OCI-LY3 (cell line): ENCODE results near the gene LRPAP1.
A peak's percentile ranks its signal among the peaks of the same experiment; 100 is the strongest.

Experiments used
- H2AFZ ChIP-seq: fragments of 200-600, 300-600 bp; shearing (Covaris generic); 2 replicates; pipeline ENCODE4 v1.6.0; 2014; ENCODE audit warnings: antibody characterized with exemption, low read depth, low read length
- H3K27ac ChIP-seq: fragments of 200-600, 300-600 bp; sonication (generic); 2 replicates; pipeline ENCODE4 v1.5.1; 2014; ENCODE audit warnings: mild to moderate bottlenecking, low read length, moderate library complexity, mixed read lengths
- H3K27me3 ChIP-seq: fragments of 200-600, 300-600 bp; sonication (generic); 2 replicates; pipeline ENCODE4 v1.6.1; 2014; ENCODE audit warnings: low read depth, low read length, mixed read lengths
- H3K36me3 ChIP-seq: fragments of 200-600, 300-600 bp; sonication (generic); replicated peaks from 2 replicates; pipeline ENCODE3; 2014; ENCODE audit warnings: low read depth, low read length, mixed read lengths
- H3K4me1 ChIP-seq: fragments of 300-600, 200-600 bp; sonication (generic); 2 replicates; pipeline ENCODE4 v1.6.1; 2014; ENCODE audit warnings: low read length, mixed read lengths
- H3K4me2 ChIP-seq: fragments of 200-600, 300-600 bp; sonication (generic); 2 replicates; pipeline ENCODE4 v1.6.1; 2014; ENCODE audit warnings: low read length, mixed read lengths
- H3K4me3 ChIP-seq: fragments of 300-600, 200-600 bp; sonication (generic); 2 replicates; pipeline ENCODE4 v1.5.1; 2014; ENCODE audit warnings: antibody characterized with exemption, mild to moderate bottlenecking, low read length, moderate library complexity
- H3K79me2 ChIP-seq: fragments of 300-600, 200-600 bp; shearing (Covaris generic); 2 replicates; pipeline ENCODE4 v1.6.1; 2014; ENCODE audit warnings: mild to moderate bottlenecking, low read length, mixed read lengths
- H3K9ac ChIP-seq: fragments of 300-600, 200-600 bp; shearing (Covaris generic); 2 replicates; pipeline ENCODE4 v1.6.0; 2014; ENCODE audit warnings: mild to moderate bottlenecking, low read length, moderate library complexity
- H3K9me3 ChIP-seq: fragments of 200-600, 300-600 bp; shearing (Covaris generic); 2 replicates; pipeline ENCODE4 v1.6.1; 2014; ENCODE audit warnings: low read length, mixed read lengths; ENCODE audit not compliant: insufficient read depth
- H4K20me1 ChIP-seq: fragments of 200-600, 300-600 bp; sonication (generic); 2 replicates; pipeline ENCODE4 v1.6.1; 2016; ENCODE audit warnings: low read length, mixed read lengths; ENCODE audit not compliant: insufficient read depth
- EZH2phosphoT487 ChIP-seq: fragments of 200-600 bp; shearing (Covaris generic); IDR thresholded peaks from 2 replicates; pipeline ENCODE4 v1.6.1; 2018; ENCODE audit warnings: antibody characterized with exemption, mixed run types, low read depth
- TF ChIP-seq, protein P1 (sequence below): fragments of 200-600, 300-600 bp; sonication (generic); IDR thresholded peaks from 2 replicates; pipeline ENCODE4 v1.5.1; 2014; ENCODE audit warnings: antibody characterized with exemption, low read length, low read depth

LRPAP1 gene

DNA sequence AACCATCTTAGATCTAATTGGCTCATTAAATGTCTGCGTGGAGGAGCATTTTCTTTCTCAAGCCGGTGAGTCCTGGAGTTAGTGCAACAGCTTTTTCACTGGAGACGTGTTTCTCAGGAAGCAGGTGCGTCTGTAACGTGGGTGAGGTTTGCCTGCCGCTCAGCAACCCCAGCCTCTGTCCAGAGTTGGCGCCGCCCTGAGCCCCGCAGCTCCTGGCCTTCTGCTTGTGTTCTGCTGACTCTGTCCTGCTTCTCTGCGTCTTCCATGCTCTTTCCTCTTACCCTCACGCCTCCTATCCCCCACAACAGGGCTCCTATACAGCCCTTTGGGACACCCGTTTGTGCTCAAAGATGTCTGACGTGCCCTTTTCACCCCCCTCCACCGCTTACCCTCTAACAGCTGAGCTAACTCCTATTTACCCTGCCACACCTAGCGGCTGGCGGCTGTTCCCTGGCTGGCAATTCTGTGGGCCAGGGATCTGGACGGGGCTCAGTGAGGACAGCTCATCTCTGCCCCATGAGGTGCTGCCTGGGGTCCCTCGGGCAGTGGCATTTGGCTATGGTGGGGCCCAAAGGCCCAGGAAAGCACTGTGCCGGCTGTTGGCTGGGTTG is 50.3 kb downstream of the LRPAP1 start:
- H3K4me2 ChIP-seq: no peak overlapping the region
- H3K27me3 ChIP-seq: peaks cover 54% of the 10 kb centered on the region
- H3K9ac ChIP-seq: no peak overlapping the region
- H3K36me3 ChIP-seq: no peaks in the 10 kb centered on the region
- peaks cover 11% of the 10 kb centered on the region; the same call in 1 of the 2 replicates for H3K4me1 ChIP-seq
- no peak overlapping the region for H3K4me3 ChIP-seq
- TF ChIP-seq EZH2phosphoT487: no peak
- TF ChIP-seq, protein P1, sequence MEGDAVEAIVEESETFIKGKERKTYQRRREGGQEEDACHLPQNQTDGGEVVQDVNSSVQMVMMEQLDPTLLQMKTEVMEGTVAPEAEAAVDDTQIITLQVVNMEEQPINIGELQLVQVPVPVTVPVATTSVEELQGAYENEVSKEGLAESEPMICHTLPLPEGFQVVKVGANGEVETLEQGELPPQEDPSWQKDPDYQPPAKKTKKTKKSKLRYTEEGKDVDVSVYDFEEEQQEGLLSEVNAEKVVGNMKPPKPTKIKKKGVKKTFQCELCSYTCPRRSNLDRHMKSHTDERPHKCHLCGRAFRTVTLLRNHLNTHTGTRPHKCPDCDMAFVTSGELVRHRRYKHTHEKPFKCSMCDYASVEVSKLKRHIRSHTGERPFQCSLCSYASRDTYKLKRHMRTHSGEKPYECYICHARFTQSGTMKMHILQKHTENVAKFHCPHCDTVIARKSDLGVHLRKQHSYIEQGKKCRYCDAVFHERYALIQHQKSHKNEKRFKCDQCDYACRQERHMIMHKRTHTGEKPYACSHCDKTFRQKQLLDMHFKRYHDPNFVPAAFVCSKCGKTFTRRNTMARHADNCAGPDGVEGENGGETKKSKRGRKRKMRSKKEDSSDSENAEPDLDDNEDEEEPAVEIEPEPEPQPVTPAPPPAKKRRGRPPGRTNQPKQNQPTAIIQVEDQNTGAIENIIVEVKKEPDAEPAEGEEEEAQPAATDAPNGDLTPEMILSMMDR: no peak
- H2AFZ ChIP-seq: no peak overlapping the region
- no peaks in the 10 kb centered on the region for H4K20me1 ChIP-seq
- H3K27ac ChIP-seq: no peak overlapping the region
- no peaks in the 10 kb centered on the region for H3K9me3 ChIP-seq
- H3K79me2 ChIP-seq: no peaks in the 10 kb centered on the region

DNA sequence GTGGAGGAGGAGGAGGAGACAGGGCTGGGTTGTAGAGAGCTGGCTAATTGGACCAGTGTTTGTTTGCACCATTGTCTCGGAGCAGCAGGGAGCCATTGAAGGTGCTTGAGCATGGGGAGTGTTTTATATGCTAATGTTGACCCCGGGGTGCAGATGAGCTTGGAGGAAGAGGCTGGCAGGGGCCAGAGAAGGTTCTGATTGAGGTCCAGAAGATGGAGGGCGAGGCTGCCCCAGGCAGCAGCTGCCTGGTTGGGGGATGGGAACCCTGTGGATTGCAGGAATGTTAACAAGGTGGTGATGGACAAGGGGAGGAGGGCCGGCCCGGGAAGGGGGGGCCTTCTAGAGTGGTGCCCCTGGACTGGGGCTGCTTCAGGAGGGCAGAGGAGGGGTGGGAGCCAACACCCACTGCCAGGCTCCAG is 51.1 kb downstream of the LRPAP1 start:
- Histone ChIP-seq H3K36me3 (no peaks in the 10 kb centered on the region), H3K27me3 (peaks cover 47% of the 10 kb centered on the region), H2AFZ (no peak overlapping the region), H3K79me2 (no peaks in the 10 kb centered on the region), H3K27ac (no peak overlapping the region), H4K20me1 (no peaks in the 10 kb centered on the region), H3K4me2 (no peak overlapping the region), H3K4me1 (peaks cover 11% of the 10 kb centered on the region; the same call in 1 of the 2 replicates), H3K9ac (no peak overlapping the region), H3K9me3 (no peaks in the 10 kb centered on the region), H3K4me3 (no peak overlapping the region)
- TF ChIP-seq, protein P1: no peak

DNA sequence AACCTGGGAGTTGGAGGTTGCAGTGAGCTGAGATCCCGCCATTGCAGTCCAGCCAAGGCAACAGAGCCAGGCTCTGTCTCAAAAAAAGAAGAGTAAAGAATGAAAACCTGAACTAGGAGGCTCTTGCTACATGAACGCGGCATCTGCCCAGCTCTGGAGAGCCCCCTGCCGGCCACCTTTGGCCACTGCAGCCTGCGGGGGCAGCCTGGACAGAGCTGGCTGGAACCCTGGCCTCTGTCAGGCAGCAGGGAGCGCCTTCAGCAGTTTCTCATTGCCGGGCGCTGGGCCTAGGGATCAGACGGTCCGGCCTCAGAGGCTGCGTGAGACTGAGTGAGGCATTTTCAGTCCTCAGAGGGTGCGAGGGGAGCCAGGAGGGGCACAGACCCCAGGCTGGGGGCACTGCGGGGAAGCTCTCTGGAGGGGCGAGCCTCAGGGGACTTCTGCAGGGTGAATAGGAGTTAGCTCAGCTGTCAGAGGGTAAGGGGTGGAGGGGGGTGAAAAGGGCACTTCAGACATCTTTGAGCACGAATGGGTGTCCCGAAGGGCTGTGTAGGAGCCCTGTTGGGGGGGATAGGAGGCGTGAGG is 51.6 kb downstream of the LRPAP1 start:
- no peaks in the 10 kb centered on the region for H4K20me1 ChIP-seq
- peaks cover 11% of the 10 kb centered on the region; the same call in 1 of the 2 replicates for H3K4me1 ChIP-seq
- H3K9ac ChIP-seq: no peak overlapping the region
- H3K27me3 ChIP-seq: peaks cover 42% of the 10 kb centered on the region
- TF ChIP-seq EZH2phosphoT487: no peak
- TF ChIP-seq, protein P1: peak; percentile 88
- H3K4me2 ChIP-seq: no peak overlapping the region
- no peaks in the 10 kb centered on the region for H3K9me3 ChIP-seq
- H3K27ac ChIP-seq: no peak overlapping the region
- no peak overlapping the region for H3K4me3 ChIP-seq
- H3K36me3 ChIP-seq: no peaks in the 10 kb centered on the region
- no peak overlapping the region for H2AFZ ChIP-seq
- H3K79me2 ChIP-seq: no peaks in the 10 kb centered on the region

DNA sequence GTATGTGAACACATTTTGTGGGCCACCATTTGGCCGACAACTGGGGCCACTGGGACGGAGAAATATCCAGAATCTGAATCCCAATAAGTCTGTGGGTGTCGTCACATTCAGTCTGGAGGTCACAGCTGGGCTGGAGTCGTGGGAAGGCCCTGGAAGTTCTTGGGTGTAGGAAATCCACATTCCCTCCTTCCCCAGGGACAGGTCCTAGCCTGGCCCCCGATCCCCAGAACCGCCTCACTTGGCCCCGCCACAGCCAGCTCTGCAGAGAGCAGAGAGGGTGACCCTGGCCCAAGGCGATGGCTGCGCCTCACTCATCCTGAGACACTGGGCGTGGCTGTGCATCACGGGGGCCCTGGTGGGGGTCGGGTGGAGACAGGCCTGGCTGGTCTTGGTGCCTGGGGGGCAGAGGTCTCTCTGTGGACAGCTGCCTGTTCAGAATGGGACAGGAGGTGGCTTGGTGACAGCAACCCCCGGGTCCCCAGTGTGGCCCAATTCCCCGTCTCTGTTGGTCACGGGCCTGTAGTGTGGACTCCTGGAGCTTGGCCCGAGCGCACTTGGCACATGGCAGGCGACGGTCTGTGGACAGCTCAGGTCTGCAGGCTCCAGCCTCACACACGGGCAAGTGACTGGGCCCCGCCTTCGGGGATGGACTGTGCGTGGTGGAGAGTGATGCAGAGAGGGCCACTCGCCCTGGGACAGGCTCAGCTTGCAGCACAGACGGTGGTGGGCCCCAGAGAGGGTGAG is 52.7 kb downstream of the LRPAP1 start:
- 0 out of 2 replicates have a peak, but pooled peaks cover under 1% of the 10 kb centered on the region for H3K4me1 ChIP-seq

More for the DNA sequence above, 52.7 kb downstream of the LRPAP1 start:
- no peak overlapping the region for H3K4me3 ChIP-seq
- H3K27ac ChIP-seq: no peak overlapping the region
- H3K36me3 ChIP-seq: no peaks in the 10 kb centered on the region
- H3K27me3 ChIP-seq: peaks cover 38% of the 10 kb centered on the region
- no peaks in the 10 kb centered on the region for H4K20me1 ChIP-seq
- no peaks in the 10 kb centered on the region for H3K9me3 ChIP-seq
- no peaks in the 10 kb centered on the region for H3K79me2 ChIP-seq
- no peak overlapping the region for H3K4me2 ChIP-seq
- no peak overlapping the region for H2AFZ ChIP-seq
- TF ChIP-seq, protein P1: no peak
- no peak for TF ChIP-seq EZH2phosphoT487
- H3K9ac ChIP-seq: no peak overlapping the region
